Measurements from ENCODE around the gene SBNO1.

DNA sequence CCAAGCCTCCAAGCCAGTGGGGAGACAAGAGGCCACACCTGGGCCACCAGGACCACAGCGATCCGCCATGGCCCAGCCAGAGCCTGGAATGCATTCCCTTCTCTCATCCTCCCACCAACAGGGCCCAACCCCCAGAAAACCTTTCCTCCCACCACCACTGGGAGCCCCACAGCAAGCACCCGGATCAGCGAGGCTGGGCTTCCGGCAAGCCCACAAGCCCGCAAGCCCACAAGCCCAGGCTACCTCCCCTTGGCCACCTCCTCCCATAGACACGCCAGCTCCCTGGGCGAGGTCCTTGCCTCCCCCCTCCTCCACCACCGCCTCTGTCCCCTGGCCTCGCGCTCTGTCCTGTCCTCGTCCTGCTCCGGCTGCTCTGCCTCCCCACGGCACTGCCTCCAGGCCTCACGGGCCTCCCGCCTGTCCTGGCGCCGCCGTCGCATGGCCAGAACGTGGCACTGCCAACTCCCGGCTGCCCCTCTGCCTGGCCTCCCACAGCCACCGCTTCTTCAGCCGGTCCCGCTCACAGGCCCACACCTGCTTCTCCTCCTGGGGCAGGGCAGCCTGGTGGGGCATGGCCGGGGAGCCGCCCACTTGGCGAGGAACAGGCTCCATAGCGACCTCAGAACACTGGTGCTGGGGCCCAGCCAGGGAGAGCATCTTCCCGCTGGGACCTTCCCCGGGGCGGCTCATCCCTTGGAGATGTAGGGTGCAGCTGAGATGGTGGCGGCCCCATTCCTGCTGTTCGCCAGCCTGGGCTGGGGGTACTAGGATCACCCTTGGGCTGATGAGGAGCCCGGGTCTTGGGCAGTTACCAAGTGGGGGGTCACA, 98.6 kb downstream of the SBNO1 start:
- TF ChIP-seq EZH2 (IDR thresholded peaks at IDR 0.05): no peak
- TF ChIP-seq, protein P1, sequence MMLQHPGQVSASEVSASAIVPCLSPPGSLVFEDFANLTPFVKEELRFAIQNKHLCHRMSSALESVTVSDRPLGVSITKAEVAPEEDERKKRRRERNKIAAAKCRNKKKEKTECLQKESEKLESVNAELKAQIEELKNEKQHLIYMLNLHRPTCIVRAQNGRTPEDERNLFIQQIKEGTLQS (IDR thresholded peaks at IDR 0.05): no peak
- no peak for TF ChIP-seq SP1 (IDR thresholded peaks at IDR 0.05; ENCODE audit: low read depth)
- TF ChIP-seq, protein P2, sequence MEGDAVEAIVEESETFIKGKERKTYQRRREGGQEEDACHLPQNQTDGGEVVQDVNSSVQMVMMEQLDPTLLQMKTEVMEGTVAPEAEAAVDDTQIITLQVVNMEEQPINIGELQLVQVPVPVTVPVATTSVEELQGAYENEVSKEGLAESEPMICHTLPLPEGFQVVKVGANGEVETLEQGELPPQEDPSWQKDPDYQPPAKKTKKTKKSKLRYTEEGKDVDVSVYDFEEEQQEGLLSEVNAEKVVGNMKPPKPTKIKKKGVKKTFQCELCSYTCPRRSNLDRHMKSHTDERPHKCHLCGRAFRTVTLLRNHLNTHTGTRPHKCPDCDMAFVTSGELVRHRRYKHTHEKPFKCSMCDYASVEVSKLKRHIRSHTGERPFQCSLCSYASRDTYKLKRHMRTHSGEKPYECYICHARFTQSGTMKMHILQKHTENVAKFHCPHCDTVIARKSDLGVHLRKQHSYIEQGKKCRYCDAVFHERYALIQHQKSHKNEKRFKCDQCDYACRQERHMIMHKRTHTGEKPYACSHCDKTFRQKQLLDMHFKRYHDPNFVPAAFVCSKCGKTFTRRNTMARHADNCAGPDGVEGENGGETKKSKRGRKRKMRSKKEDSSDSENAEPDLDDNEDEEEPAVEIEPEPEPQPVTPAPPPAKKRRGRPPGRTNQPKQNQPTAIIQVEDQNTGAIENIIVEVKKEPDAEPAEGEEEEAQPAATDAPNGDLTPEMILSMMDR (IDR thresholded peaks at IDR 0.05 in 2 of 3, conservative IDR thresholded peaks at IDR 0.05 in 1 of 3; ENCODE audit: borderline replicate concordance in 1 of 3, insufficient read depth in 1 of 3, low read depth in 2 of 3, low read length in 2 of 3): no peak
- TF ChIP-seq, protein P3, sequence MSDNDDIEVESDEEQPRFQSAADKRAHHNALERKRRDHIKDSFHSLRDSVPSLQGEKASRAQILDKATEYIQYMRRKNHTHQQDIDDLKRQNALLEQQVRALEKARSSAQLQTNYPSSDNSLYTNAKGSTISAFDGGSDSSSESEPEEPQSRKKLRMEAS (IDR thresholded peaks at IDR 0.05): no peak
- TF ChIP-seq POLR2A (IDR thresholded peaks at IDR 0.05; ENCODE audit: borderline replicate concordance, extremely low read depth, insufficient read depth, insufficient read length): no peak
- TF ChIP-seq SRF (IDR thresholded peaks at IDR 0.05; ENCODE audit: low read depth): no peak
- TF ChIP-seq JUND (IDR thresholded peaks at IDR 0.05): no peak
- no peak for TF ChIP-seq CEBPB (IDR thresholded peaks at IDR 0.05; ENCODE audit: low read depth)
- TF ChIP-seq POLR2AphosphoS5 (IDR thresholded peaks at IDR 0.05; ENCODE audit: low read depth, low read length): no peak
- TF ChIP-seq, protein P4, sequence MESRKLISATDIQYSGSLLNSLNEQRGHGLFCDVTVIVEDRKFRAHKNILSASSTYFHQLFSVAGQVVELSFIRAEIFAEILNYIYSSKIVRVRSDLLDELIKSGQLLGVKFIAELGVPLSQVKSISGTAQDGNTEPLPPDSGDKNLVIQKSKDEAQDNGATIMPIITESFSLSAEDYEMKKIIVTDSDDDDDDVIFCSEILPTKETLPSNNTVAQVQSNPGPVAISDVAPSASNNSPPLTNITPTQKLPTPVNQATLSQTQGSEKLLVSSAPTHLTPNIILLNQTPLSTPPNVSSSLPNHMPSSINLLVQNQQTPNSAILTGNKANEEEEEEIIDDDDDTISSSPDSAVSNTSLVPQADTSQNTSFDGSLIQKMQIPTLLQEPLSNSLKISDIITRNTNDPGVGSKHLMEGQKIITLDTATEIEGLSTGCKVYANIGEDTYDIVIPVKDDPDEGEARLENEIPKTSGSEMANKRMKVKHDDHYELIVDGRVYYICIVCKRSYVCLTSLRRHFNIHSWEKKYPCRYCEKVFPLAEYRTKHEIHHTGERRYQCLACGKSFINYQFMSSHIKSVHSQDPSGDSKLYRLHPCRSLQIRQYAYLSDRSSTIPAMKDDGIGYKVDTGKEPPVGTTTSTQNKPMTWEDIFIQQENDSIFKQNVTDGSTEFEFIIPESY (IDR thresholded peaks at IDR 0.05; ENCODE audit: extremely low read depth, insufficient replicate concordance, low read length): no peak
- TF ChIP-seq YY1 (IDR thresholded peaks at IDR 0.05; ENCODE audit: extremely low read depth, insufficient replicate concordance, low read depth, low read length): no peak

Data from HCT116 (cell line).